ENCODE measurements around the gene GAPVD1. TPM values are rescaled to one million over a fixed set of nuclear protein-coding genes. Genes with fewer than 3 reads are reported as not detected.
"Not testable (repeated sequence)": the region's sequence is repeated elsewhere in the genome, so short reads cannot be mapped to it uniquely, and the experiment has no call there.

GAPVD1 gene
- total RNA-seq, 3 donors from 2014 or later (not counting 1 experiment from before 2014, with no cell fraction given), result 66.1 to 83.2 (median 68.8) TPM

DNA sequence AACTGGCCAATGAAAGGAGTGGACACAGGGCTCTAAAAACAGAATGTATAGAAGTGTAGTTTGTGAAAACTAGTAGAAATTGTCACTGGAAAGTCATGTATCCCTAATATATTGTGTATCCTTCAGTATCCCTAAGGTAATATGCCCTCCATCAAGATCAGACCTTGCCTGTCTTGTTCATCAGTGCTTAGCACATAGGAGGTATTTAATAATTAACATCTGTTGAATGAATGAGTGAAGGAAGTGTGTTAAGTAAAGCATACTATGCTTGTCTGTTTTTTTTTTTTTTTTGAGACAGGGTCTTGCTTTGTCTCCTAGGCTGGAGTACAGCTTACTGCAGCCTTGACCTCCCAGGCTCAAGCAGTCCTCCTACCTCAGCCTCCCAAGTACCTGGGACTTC lies 15.8 kb downstream of the GAPVD1 start:
- H3K4me1 ChIP-seq (ENCODE audit: control insufficient read depth, insufficient read depth, low read length), result no peaks in the 10 kb centered on the region
- Mint-ChIP-seq H3K27ac (no peak overlapping the region), H3K9me3 (no peaks in the 10 kb centered on the region), H3K27me3 (ENCODE audit: low read depth in 2 of 2) (no peaks in the 10 kb centered on the region), H3K4me3 (no peak overlapping the region), H3K4me1 (peaks cover 16 to 19% of the 10 kb centered on the region in 2 donors), H3K36me3 (no peaks in the 10 kb centered on the region)
- intact Hi-C loops (cut with micrococcal nuclease), result no loop called here
- H3K9me3 ChIP-seq (ENCODE audit: control insufficient read depth, insufficient read depth, low read length), result no peaks in the 10 kb centered on the region
- H3K4me3 ChIP-seq (ENCODE audit: low read length), result no peak overlapping the region
- TF ChIP-seq CTCF (IDR thresholded peaks at IDR 0.05), result no peak
- DNase-seq (no peak), ATAC-seq (no peak)
- no peak overlapping the region for H3K27ac ChIP-seq (ENCODE audit: low read length)
- no peaks in the 10 kb centered on the region for H3K27me3 ChIP-seq (ENCODE audit: control insufficient read depth, insufficient read depth, low read length)
- peaks cover 3% of the 10 kb centered on the region for H3K36me3 ChIP-seq (ENCODE audit: control insufficient read depth, insufficient read depth, low read length)

- H3K4me3 Mint-ChIP-seq, result no peak overlapping the region
- intact Hi-C loops (cut with micrococcal nuclease), result no loop called here
- H3K27me3 ChIP-seq (ENCODE audit: control insufficient read depth, insufficient read depth, low read length), result no peaks in the 10 kb centered on the region
- H3K9me3 ChIP-seq (ENCODE audit: control insufficient read depth, insufficient read depth, low read length), result no peaks in the 10 kb centered on the region
- H3K36me3 ChIP-seq (ENCODE audit: control insufficient read depth, insufficient read depth, low read length), result no peaks in the 10 kb centered on the region
- H3K4me1 ChIP-seq (ENCODE audit: control insufficient read depth, insufficient read depth, low read length), result no peaks in the 10 kb centered on the region
- 94% methylated on average over 4 of the region's 4 CpGs for WGBS (ENCODE audit: insufficient coverage)
- no peak overlapping the region for H3K4me3 ChIP-seq (ENCODE audit: low read length)
- H3K4me1 Mint-ChIP-seq, result peaks cover 4 to 8% of the 10 kb centered on the region in 2 donors
- no peak overlapping the region for H3K27ac Mint-ChIP-seq
- H3K27ac ChIP-seq (ENCODE audit: low read length), result no peak overlapping the region
- no peak for ATAC-seq
- no peaks in the 10 kb centered on the region for H3K9me3 Mint-ChIP-seq
- no peak for DNase-seq
- H3K36me3 Mint-ChIP-seq, result no peaks in the 10 kb centered on the region
- H3K27me3 Mint-ChIP-seq (ENCODE audit: low read depth in 2 of 2), result no peaks in the 10 kb centered on the region
- no peak for TF ChIP-seq CTCF (IDR thresholded peaks at IDR 0.05)
Measured at GRCh38 chr9:125280945-125281344, 19.3 kb downstream of the GAPVD1 start.

GRCh38 chr9:125284855-125285254 lies 23.2 kb downstream of the GAPVD1 start:
- no peak overlapping the region for H3K27ac Mint-ChIP-seq
- Histone ChIP-seq H3K4me1 (ENCODE audit: control insufficient read depth, insufficient read depth, low read length) (no peaks in the 10 kb centered on the region), H3K27ac (ENCODE audit: low read length) (no peak overlapping the region), H3K9me3 (ENCODE audit: control insufficient read depth, insufficient read depth, low read length) (no peaks in the 10 kb centered on the region), H3K4me3 (ENCODE audit: low read length) (no peak overlapping the region), H3K36me3 (ENCODE audit: control insufficient read depth, insufficient read depth, low read length) (no peaks in the 10 kb centered on the region), H3K27me3 (ENCODE audit: control insufficient read depth, insufficient read depth, low read length) (no peaks in the 10 kb centered on the region)
- DNase-seq (no peak), ATAC-seq (peak in 1 of 3 donors; percentile 44)
- intact Hi-C loops (cut with micrococcal nuclease), result no loop called here
- no peaks in the 10 kb centered on the region for H3K9me3 Mint-ChIP-seq
- no peak for TF ChIP-seq CTCF (IDR thresholded peaks at IDR 0.05)
- H3K4me3 Mint-ChIP-seq, result no peak overlapping the region
- peaks cover 7 to 9% of the 10 kb centered on the region in 2 donors for H3K4me1 Mint-ChIP-seq
- 100% methylated on average over 3 of the region's 3 CpGs for WGBS (ENCODE audit: insufficient coverage)
- no peaks in the 10 kb centered on the region for H3K36me3 Mint-ChIP-seq
- no peaks in the 10 kb centered on the region for H3K27me3 Mint-ChIP-seq (ENCODE audit: low read depth in 2 of 2)

GRCh38 chr9:125286935-125287433 lies 25.4 kb downstream of the GAPVD1 start:
- H3K27me3 ChIP-seq (ENCODE audit: control insufficient read depth, insufficient read depth, low read length); H3K4me3 ChIP-seq (ENCODE audit: low read length); H3K36me3 Mint-ChIP-seq; H3K27ac Mint-ChIP-seq; H3K9me3 ChIP-seq (ENCODE audit: control insufficient read depth, insufficient read depth, low read length); H3K36me3 ChIP-seq (ENCODE audit: control insufficient read depth, insufficient read depth, low read length); intact Hi-C loops (cut with micrococcal nuclease); H3K4me1 Mint-ChIP-seq; H3K27me3 Mint-ChIP-seq (ENCODE audit: low read depth in 2 of 2); ATAC-seq; H3K4me3 Mint-ChIP-seq; H3K27ac ChIP-seq (ENCODE audit: low read length); DNase-seq; H3K9me3 Mint-ChIP-seq; H3K4me1 ChIP-seq (ENCODE audit: control insufficient read depth, insufficient read depth, low read length): not testable (repeated sequence)
- 92% methylated on average over 7 of the region's 7 CpGs for WGBS (ENCODE audit: insufficient coverage)
